HG03060 (cell line): ENCODE measurements around the gene KIF5C.

Experiments used
- ATAC-seq: cut with Tn5 transposase; IDR thresholded peaks from one replicate; pipeline ENCODE4 v1.9.1; 2021; ENCODE audit warnings: low read depth, moderate number of reproducible peaks; ENCODE audit not compliant: unreplicated experiment

The KIF5C gene

GRCh38 chr2:149064856-149065630, 190.0 kb downstream of the KIF5C start:
- no peak for ATAC-seq

- no peak for ATAC-seq
Measured at GRCh38 chr2:149068225-149068995, 193.4 kb downstream of the KIF5C start.

GRCh38 chr2:149068996-149069888, 194.2 kb downstream of the KIF5C start:
- no peak for ATAC-seq

GRCh38 chr2:149070681-149071320, 195.8 kb downstream of the KIF5C start:
- no peak for ATAC-seq

GRCh38 chr2:149075105-149075504, 200.1 kb downstream of the KIF5C start:
- no peak for ATAC-seq

- no peak for ATAC-seq
Measured at GRCh38 chr2:149075853-149076252, 200.8 kb downstream of the KIF5C start.
